OCI-LY7 (cell line): ENCODE data around the gene COL20A1.

Experiments
- EZH2phosphoT487 ChIP-seq: fragments of 200-600 bp; sonication (generic); IDR thresholded peaks from 2 replicates; pipeline ENCODE4 v1.6.1; 2018; ENCODE audit warnings: low read depth, borderline replicate concordance, mild to moderate bottlenecking, mixed run types, antibody characterized with exemption, low read length, moderate library complexity, mixed read lengths
- TF ChIP-seq, protein P1 (sequence below): fragments of 200-600 bp; sonication (generic); conservative IDR thresholded peaks from 2 replicates; pipeline ENCODE4 v1.5.1; 2014; ENCODE audit warnings: mild to moderate bottlenecking, antibody characterized with exemption, low read length, moderate library complexity, mixed read lengths

DNA sequence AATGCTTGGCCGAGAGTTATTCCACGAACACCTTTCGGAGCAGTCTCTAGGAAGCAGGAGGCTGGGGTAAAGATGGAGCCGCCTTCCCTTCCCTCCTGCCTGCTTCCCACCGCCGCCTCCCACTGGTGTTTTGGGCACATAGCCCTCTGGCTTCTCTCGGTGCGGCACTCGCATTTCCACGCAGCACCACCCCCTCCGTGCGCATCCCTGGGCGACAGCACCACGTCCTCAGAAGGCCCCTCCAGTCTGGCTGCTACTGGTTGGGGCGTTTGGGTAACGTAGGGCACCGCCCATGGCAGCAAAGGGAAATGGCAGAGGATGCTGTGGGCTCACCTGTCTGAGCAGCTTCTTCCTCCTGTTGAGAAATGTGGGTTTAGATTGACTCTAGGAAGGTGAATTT lies 2.4 kb downstream of the COL20A1 start:
- TF ChIP-seq, protein P1, sequence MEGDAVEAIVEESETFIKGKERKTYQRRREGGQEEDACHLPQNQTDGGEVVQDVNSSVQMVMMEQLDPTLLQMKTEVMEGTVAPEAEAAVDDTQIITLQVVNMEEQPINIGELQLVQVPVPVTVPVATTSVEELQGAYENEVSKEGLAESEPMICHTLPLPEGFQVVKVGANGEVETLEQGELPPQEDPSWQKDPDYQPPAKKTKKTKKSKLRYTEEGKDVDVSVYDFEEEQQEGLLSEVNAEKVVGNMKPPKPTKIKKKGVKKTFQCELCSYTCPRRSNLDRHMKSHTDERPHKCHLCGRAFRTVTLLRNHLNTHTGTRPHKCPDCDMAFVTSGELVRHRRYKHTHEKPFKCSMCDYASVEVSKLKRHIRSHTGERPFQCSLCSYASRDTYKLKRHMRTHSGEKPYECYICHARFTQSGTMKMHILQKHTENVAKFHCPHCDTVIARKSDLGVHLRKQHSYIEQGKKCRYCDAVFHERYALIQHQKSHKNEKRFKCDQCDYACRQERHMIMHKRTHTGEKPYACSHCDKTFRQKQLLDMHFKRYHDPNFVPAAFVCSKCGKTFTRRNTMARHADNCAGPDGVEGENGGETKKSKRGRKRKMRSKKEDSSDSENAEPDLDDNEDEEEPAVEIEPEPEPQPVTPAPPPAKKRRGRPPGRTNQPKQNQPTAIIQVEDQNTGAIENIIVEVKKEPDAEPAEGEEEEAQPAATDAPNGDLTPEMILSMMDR: peak; percentile 37
- TF ChIP-seq EZH2phosphoT487: no peak
